Body of pancreas (tissue), 4 donors: Measurements from ENCODE around the gene OR51S1. TPM values are rescaled to one million over a fixed set of nuclear protein-coding genes. Genes with fewer than 3 reads are reported as not detected.
"Not testable (repeated sequence)": the region's sequence is repeated elsewhere in the genome, so short reads cannot be mapped to it uniquely, and the experiment has no call there.

Experiments
- ATAC-seq: fragments of 150-250 bp; one replicate; pipeline ENCODE4 v1.9.1; 2016
- DNase-seq, 4 donors: peaks; one replicate each; pipeline ENCODE4 v3.0.0-alpha.2; 2019
- H3K27ac ChIP-seq, 4 donors: fragments of 200-600 bp; sonication (generic); 1 replicate in 3 of 4; 2 replicates in 1 of 4; pipeline versions ENCODE4 v1.5.1 to v1.6.1; 2016 to 2019; ENCODE audit warnings: mild to moderate bottlenecking in 1 of 4, mixed read lengths in 1 of 4, moderate library complexity in 1 of 4
- H3K27me3 ChIP-seq, 2 donors: fragments of 200-600 bp; sonication (generic); one replicate each; pipeline ENCODE4 v1.6.0; 2016; ENCODE audit warnings: mild to moderate bottlenecking in 1 of 2
- H3K36me3 ChIP-seq, 2 donors: fragments of 200-600 bp; sonication (generic); replicated peaks in 1 of 2; 2 replicates each; pipeline ENCODE4 v1.5.1; 2016; ENCODE audit warnings: low read depth in 2 of 2; ENCODE audit not compliant: insufficient read depth in 1 of 2
- H3K4me1 ChIP-seq: fragments of 200-600 bp; sonication (generic); one replicate; pipeline ENCODE4 v1.6.0; 2016
- H3K4me3 ChIP-seq, 2 donors: fragments of 200-600 bp; sonication (generic); 1 replicate in 1 of 2; 2 replicates in 1 of 2; pipeline ENCODE4 v1.5.1; 2016 to 2019
- H3K9me3 ChIP-seq, 3 donors: fragments of 200-600 bp; sonication (generic); 1 replicate in 2 of 3; 2 replicates in 1 of 3; pipeline ENCODE4 v1.5.1; 2016
- CTCF ChIP-seq, 7 experiments: fragments of 450-650 bp in 4 of 7; fragments of 200-600 bp in 3 of 7; sonication (generic) in 3 of 7; IDR thresholded peaks; one replicate each; pipeline ENCODE4 v1.5.1; 2016 to 2019; ENCODE audit warnings: antibody characterized with exemption in 7 of 7
- POLR2A ChIP-seq, 3 donors: fragments of 450-650 bp; IDR thresholded peaks; one replicate each; pipeline ENCODE4 v1.6.1; 2016; ENCODE audit warnings: antibody characterized with exemption in 3 of 3, mild to moderate bottlenecking in 2 of 3
- WGBS, 2 donors: methylation state at CpG; one replicate each; pipeline ENCODE4 v1.1.5; 2017; 5-methylcytosine and 5-hydroxymethylcytosine counted together
- intact Hi-C: fragments of 100-400 bp; cut with DNase I; formaldehyde crosslinking; loops from one replicate; pipeline ENCODE4 v1.15.1; 2023
- total RNA-seq, 2 donors: library from RNA; depleted of rRNA; stranded (reverse); fragments of >200 nt; gene quantifications; one replicate each; pipeline ENCODE4 v1.1.0, GENCODE V29; 2016

Gene OR51S1
- total RNA-seq, 2 donors from 2014 or later = not detected

GRCh38 chr11:4863876-4864275 lies 14.9 kb upstream of the OR51S1 start:
- DNase-seq (no peak), ATAC-seq (no peak)
- Histone ChIP-seq H3K4me3 (no peak overlapping the region), H3K4me1 (no peaks in the 10 kb centered on the region), H3K36me3 (no peaks in the 10 kb centered on the region), H3K27ac (no peak overlapping the region), H3K9me3 (no peaks in the 10 kb centered on the region), H3K27me3 (no peaks in the 10 kb centered on the region)
- no peak for TF ChIP-seq POLR2A (IDR thresholded peaks at IDR 0.05)
- intact Hi-C loops = no loop called here
- 79 to 89% methylated on average over 4 of the region's 4 CpGs for WGBS, 2 donors

- no peak for ATAC-seq
- intact Hi-C loops = no loop called here
Measured at GRCh38 chr11:4862447-4863236, 13.6 kb upstream of the OR51S1 start.

GRCh38 chr11:4854286-4854685 lies 5.3 kb upstream of the OR51S1 start:
- intact Hi-C loops, ATAC-seq: not testable (repeated sequence)
- 81 to 86% methylated on average over 7 of the region's 7 CpGs for WGBS, 2 donors

More at GRCh38 chr11:4862447-4863236, 13.6 kb upstream of the OR51S1 start:
- no peaks in the 10 kb centered on the region for H3K4me1 ChIP-seq
- TF ChIP-seq POLR2A (IDR thresholded peaks at IDR 0.05) (no peak), CTCF (IDR thresholded peaks at IDR 0.05) (no peak)
- no peaks in the 10 kb centered on the region for H3K27me3 ChIP-seq
- H3K9me3 ChIP-seq = no peaks in the 10 kb centered on the region
- H3K36me3 ChIP-seq = no peaks in the 10 kb centered on the region
- no peak overlapping the region for H3K4me3 ChIP-seq
- H3K27ac ChIP-seq = no peak overlapping the region
- DNase-seq = no peak

GRCh38 chr11:4851033-4851432 lies 2.0 kb upstream of the OR51S1 start:
- H3K4me3 ChIP-seq = no peak overlapping the region
- no peaks in the 10 kb centered on the region for H3K4me1 ChIP-seq
- DNase-seq (peak in 2 of 4 donors; percentile 13 to 22), ATAC-seq (no peak)
- no peaks in the 10 kb centered on the region for H3K27me3 ChIP-seq
- no peaks in the 10 kb centered on the region for H3K9me3 ChIP-seq
- H3K27ac ChIP-seq = no peak overlapping the region
- WGBS, 2 donors = 0 to 12% methylated on average over 4 of the region's 4 CpGs
- no peaks in the 10 kb centered on the region for H3K36me3 ChIP-seq
- intact Hi-C loops = no loop called here
- no peak for TF ChIP-seq CTCF (IDR thresholded peaks at IDR 0.05)

More at GRCh38 chr11:4854286-4854685, 5.3 kb upstream of the OR51S1 start:
- H3K9me3 ChIP-seq, H3K36me3 ChIP-seq, H3K27ac ChIP-seq, H3K27me3 ChIP-seq, H3K4me1 ChIP-seq, DNase-seq, H3K4me3 ChIP-seq: not testable (repeated sequence)

GRCh38 chr11:4839851-4840549 lies 9.0 kb downstream of the OR51S1 start:
- H3K27me3 ChIP-seq = no peaks in the 10 kb centered on the region
- no peak for TF ChIP-seq POLR2A (IDR thresholded peaks at IDR 0.05)
- TF ChIP-seq CTCF (IDR thresholded peaks at IDR 0.05) = no peak
- ATAC-seq (no peak), DNase-seq (no peak)
- no peaks in the 10 kb centered on the region for H3K9me3 ChIP-seq
- no peaks in the 10 kb centered on the region for H3K4me1 ChIP-seq
- H3K4me3 ChIP-seq = no peak overlapping the region
- no peaks in the 10 kb centered on the region for H3K36me3 ChIP-seq
- intact Hi-C loops = no loop called here
- no peak overlapping the region for H3K27ac ChIP-seq
- WGBS, 2 donors = 83 to 91% methylated on average over 2 of the region's 2 CpGs
